ENCODE measurements around the gene UBE2E2.

DNA sequence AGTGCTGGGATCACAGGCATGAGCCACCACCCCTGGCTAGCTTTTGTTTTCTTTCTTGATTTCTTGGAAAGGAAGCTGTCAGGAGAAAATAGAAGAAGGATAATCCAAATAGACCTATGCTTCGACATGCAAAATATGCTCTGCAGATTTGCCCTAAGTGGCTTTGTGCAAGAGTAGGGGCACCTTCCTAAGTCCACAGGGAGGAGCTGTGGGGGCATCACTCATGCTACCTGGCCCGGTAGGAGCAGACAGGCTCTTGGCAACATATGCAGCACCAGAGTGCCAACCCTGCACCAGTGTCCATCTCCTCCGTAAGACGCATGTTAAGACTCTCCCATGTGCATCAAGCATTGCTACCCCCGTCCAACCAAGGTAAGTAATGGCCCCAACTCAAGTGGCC lies 411.9 kb downstream of the UBE2E2 start:
- TF ChIP-seq, protein P1, sequence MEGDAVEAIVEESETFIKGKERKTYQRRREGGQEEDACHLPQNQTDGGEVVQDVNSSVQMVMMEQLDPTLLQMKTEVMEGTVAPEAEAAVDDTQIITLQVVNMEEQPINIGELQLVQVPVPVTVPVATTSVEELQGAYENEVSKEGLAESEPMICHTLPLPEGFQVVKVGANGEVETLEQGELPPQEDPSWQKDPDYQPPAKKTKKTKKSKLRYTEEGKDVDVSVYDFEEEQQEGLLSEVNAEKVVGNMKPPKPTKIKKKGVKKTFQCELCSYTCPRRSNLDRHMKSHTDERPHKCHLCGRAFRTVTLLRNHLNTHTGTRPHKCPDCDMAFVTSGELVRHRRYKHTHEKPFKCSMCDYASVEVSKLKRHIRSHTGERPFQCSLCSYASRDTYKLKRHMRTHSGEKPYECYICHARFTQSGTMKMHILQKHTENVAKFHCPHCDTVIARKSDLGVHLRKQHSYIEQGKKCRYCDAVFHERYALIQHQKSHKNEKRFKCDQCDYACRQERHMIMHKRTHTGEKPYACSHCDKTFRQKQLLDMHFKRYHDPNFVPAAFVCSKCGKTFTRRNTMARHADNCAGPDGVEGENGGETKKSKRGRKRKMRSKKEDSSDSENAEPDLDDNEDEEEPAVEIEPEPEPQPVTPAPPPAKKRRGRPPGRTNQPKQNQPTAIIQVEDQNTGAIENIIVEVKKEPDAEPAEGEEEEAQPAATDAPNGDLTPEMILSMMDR (IDR thresholded peaks at IDR 0.05): no peak
- TF ChIP-seq, protein P2, sequence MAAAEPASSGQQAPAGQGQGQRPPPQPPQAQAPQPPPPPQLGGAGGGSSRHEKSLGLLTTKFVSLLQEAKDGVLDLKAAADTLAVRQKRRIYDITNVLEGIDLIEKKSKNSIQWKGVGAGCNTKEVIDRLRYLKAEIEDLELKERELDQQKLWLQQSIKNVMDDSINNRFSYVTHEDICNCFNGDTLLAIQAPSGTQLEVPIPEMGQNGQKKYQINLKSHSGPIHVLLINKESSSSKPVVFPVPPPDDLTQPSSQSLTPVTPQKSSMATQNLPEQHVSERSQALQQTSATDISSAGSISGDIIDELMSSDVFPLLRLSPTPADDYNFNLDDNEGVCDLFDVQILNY (CRISPR knock-in tag; IDR thresholded peaks at IDR 0.05): no peak
- TF ChIP-seq NFATC4 (CRISPR knock-in tag; IDR thresholded peaks at IDR 0.05): no peak
- TF ChIP-seq ZNF121 (CRISPR knock-in tag; IDR thresholded peaks at IDR 0.05): no peak
- no peak for TF ChIP-seq ETV6 (CRISPR knock-in tag; IDR thresholded peaks at IDR 0.05)
- TF ChIP-seq NR2C2 (CRISPR knock-in tag; IDR thresholded peaks at IDR 0.05): no peak
- no peak for TF ChIP-seq NFE2L1 (CRISPR knock-in tag; IDR thresholded peaks at IDR 0.05)
- TF ChIP-seq, protein P3, sequence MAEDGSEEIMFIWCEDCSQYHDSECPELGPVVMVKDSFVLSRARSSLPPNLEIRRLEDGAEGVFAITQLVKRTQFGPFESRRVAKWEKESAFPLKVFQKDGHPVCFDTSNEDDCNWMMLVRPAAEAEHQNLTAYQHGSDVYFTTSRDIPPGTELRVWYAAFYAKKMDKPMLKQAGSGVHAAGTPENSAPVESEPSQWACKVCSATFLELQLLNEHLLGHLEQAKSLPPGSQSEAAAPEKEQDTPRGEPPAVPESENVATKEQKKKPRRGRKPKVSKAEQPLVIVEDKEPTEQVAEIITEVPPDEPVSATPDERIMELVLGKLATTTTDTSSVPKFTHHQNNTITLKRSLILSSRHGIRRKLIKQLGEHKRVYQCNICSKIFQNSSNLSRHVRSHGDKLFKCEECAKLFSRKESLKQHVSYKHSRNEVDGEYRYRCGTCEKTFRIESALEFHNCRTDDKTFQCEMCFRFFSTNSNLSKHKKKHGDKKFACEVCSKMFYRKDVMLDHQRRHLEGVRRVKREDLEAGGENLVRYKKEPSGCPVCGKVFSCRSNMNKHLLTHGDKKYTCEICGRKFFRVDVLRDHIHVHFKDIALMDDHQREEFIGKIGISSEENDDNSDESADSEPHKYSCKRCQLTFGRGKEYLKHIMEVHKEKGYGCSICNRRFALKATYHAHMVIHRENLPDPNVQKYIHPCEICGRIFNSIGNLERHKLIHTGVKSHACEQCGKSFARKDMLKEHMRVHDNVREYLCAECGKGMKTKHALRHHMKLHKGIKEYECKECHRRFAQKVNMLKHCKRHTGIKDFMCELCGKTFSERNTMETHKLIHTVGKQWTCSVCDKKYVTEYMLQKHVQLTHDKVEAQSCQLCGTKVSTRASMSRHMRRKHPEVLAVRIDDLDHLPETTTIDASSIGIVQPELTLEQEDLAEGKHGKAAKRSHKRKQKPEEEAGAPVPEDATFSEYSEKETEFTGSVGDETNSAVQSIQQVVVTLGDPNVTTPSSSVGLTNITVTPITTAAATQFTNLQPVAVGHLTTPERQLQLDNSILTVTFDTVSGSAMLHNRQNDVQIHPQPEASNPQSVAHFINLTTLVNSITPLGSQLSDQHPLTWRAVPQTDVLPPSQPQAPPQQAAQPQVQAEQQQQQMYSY (CRISPR knock-in tag; IDR thresholded peaks at IDR 0.05): no peak

Measured in WTC11 (cell line).